Esophagus (tissue), 2 donors: ENCODE results near the gene FBLN2. TPM values are rescaled to one million over a fixed set of nuclear protein-coding genes. Genes with fewer than 3 reads are reported as not detected.
"Not testable (repeated sequence)": the region's sequence is repeated elsewhere in the genome, so short reads cannot be mapped to it uniquely, and the experiment has no call there.

ENCODE experiments used
- H3K27ac ChIP-seq, 2 donors: one replicate each; pipeline ENCODE4 v1.5.1; 2013; ENCODE audit warnings: low read depth in 2 of 2, mild to moderate bottlenecking in 2 of 2, inconsistent platforms in 1 of 2, low read length in 1 of 2, moderate library complexity in 1 of 2
- H3K27me3 ChIP-seq, 2 donors: one replicate each; pipeline ENCODE4 v1.6.1; 2013; ENCODE audit warnings: low read length in 2 of 2, control low read depth in 1 of 2, mild to moderate bottlenecking in 1 of 2; ENCODE audit not compliant: insufficient read depth in 2 of 2, control insufficient read depth in 1 of 2
- H3K36me3 ChIP-seq, 2 donors: one replicate each; pipeline ENCODE4 v1.6.1; 2013; ENCODE audit warnings: low read length in 1 of 2; ENCODE audit not compliant: control insufficient read depth in 2 of 2, insufficient read depth in 2 of 2
- H3K4me1 ChIP-seq, 2 donors: one replicate each; pipeline ENCODE4 v1.6.1; 2013; ENCODE audit warnings: low read length in 1 of 2; ENCODE audit not compliant: control insufficient read depth in 2 of 2, insufficient read depth in 2 of 2
- H3K4me3 ChIP-seq, 2 donors: one replicate each; pipeline ENCODE4 v1.5.1; 2013; ENCODE audit warnings: low read length in 2 of 2, mild to moderate bottlenecking in 2 of 2, low read depth in 1 of 2, moderate library complexity in 1 of 2
- H3K9me3 ChIP-seq, 2 donors: one replicate each; pipeline ENCODE4 v1.6.1; 2013; ENCODE audit warnings: mild to moderate bottlenecking in 2 of 2, low read depth in 1 of 2, low read length in 1 of 2, moderate library complexity in 1 of 2; ENCODE audit not compliant: control insufficient read depth in 2 of 2, insufficient read depth in 1 of 2
- WGBS, 2 donors: extraction: QIAGEN DNeasy Blood & Tissue Kit; methylation state at CpG; one replicate each; pipeline ENCODE4 v1.1.7; 2013; 5-methylcytosine and 5-hydroxymethylcytosine counted together
- polyA plus RNA-seq, 2 donors: library from polyadenylated mRNA; stranded (reverse); fragments of 200-250 nt; gene quantifications; one replicate each; pipeline ENCODE4 v1.2.3, GENCODE V29; 2013
- donor health status: healthy with polysubstance abuse.
- donor health status: Bipolar disorder and iron deficiency.

Gene FBLN2
- polyA plus RNA-seq, 2 donors = 2.7 to 6.0 TPM

DNA sequence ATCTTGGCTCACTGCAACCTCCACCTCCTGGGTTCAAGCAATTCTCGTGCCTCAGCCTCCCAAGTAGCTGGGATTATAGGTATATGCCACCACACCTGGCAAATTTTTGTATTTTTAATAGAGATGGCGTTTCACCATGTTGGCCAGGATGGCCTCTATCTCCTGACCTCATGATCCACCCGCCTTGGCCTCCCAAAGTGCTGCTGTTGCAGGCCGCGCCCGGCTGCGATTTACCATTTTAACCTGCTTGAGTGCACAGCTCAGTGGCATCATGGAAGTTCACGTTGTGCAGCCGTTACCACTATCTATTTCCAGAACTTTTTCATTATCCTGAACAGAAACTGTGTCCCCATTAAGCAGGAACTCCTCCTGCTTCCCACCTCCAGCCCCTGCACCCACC lies 13.5 kb downstream of the FBLN2 start:
- WGBS, 2 donors = 86 to 91% methylated on average over 9 of the region's 9 CpGs
- H3K9me3 ChIP-seq, H3K4me1 ChIP-seq, H3K4me3 ChIP-seq, H3K36me3 ChIP-seq, H3K27ac ChIP-seq, H3K27me3 ChIP-seq: not testable (repeated sequence)

DNA sequence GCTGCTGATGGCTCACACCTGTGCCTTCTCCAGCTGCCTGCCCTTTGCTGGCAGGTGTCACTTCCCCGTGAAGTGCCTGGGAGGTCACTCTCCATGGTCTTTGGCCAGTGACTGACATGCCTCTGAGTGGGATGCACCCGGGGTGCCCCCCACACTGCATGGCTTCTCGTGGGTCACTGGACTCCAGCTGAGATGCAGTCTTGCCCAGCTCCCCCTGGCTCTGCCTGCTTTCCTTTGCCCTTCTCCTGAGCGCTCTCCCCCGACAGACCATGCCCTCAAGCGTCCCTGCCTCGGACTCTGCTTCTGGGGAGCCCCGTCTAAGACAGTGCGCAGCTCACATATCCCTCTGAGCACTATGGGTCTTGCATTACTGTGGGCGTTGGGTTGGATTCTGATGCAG lies 14.4 kb downstream of the FBLN2 start:
- Histone ChIP-seq H3K27me3 (no peaks in the 10 kb centered on the region), H3K4me3 (no peak overlapping the region), H3K9me3 (no peaks in the 10 kb centered on the region), H3K4me1 (peaks cover 0 to 2% of the 10 kb centered on the region in 2 donors), H3K27ac (no peak overlapping the region), H3K36me3 (no peaks in the 10 kb centered on the region)
- WGBS, 2 donors = 89 to 90% methylated on average over 10 of the region's 10 CpGs

DNA sequence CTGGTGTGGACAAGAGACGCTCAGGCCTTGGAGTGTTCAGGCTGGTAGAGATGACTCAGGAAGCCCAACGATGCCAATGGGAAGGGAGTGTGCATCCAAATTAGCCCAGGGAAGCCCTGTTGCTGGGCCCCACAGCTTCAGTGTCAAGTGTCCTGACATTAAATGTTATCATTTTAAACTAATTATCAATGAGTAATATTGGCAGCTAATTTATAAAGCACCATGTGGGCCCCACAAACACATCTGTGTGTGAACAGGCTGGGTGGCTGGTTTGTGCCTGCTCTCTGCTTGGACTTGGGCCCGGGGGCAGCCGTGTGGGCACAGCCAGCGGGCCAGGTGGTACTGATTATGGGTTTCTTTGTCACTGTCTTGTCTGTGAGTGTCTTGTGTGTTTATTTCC lies 15.0 kb downstream of the FBLN2 start:
- H3K9me3 ChIP-seq = no peaks in the 10 kb centered on the region
- peaks cover 0 to 2% of the 10 kb centered on the region in 2 donors for H3K4me1 ChIP-seq
- H3K4me3 ChIP-seq = no peak overlapping the region
- no peak overlapping the region for H3K27ac ChIP-seq
- WGBS, 2 donors = 73 to 79% methylated on average over 5 of the region's 5 CpGs
- no peaks in the 10 kb centered on the region for H3K36me3 ChIP-seq
- no peaks in the 10 kb centered on the region for H3K27me3 ChIP-seq

DNA sequence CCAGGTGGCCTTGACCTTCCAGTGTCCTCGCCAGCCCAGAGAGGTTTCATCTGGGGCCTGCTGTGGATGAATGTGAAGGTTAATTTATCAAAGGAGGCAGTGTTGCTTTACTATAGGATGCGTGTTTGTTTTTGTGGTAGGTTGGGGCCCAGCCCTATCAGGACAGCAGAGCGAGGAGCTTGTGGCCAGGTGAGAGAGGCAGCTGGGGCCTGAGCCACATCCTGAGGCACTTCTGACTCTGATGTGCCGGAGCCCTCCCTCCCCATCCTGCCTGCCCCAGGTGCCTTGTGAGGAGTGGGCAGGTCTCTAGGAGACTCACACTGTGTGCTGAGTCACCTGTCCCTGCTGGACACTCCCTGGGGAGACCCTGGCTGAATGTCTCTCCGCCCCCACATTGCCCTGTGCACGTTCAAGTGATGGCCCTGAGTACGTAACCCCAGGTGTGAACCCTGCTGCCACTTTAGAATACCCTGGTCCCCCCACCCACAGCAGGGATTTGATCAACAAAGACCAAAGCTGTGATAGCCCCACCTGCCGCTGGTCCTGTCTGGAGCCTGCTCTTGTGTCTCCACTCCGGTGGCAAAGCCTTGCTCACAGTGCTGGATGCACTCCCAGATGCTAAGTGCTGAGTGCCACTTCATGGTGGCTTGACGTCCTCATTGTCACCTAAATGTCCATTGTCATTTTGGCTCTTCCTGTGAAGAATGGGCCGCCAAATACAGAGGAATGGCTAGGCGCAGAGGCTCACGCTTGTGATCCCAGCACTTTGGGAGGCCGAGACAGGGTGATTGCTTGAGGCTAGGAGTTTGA lies 16.0 kb downstream of the FBLN2 start:
- 83 to 87% methylated on average over 14 of the region's 14 CpGs for whole genome bisulfite sequencing, 2 donors
- H3K4me1 ChIP-seq = no peaks in the 10 kb centered on the region
- H3K36me3 ChIP-seq = no peaks in the 10 kb centered on the region
- H3K9me3 ChIP-seq = no peaks in the 10 kb centered on the region
- no peak overlapping the region for H3K4me3 ChIP-seq
- H3K27ac ChIP-seq = no peak overlapping the region
- H3K27me3 ChIP-seq = no peaks in the 10 kb centered on the region

DNA sequence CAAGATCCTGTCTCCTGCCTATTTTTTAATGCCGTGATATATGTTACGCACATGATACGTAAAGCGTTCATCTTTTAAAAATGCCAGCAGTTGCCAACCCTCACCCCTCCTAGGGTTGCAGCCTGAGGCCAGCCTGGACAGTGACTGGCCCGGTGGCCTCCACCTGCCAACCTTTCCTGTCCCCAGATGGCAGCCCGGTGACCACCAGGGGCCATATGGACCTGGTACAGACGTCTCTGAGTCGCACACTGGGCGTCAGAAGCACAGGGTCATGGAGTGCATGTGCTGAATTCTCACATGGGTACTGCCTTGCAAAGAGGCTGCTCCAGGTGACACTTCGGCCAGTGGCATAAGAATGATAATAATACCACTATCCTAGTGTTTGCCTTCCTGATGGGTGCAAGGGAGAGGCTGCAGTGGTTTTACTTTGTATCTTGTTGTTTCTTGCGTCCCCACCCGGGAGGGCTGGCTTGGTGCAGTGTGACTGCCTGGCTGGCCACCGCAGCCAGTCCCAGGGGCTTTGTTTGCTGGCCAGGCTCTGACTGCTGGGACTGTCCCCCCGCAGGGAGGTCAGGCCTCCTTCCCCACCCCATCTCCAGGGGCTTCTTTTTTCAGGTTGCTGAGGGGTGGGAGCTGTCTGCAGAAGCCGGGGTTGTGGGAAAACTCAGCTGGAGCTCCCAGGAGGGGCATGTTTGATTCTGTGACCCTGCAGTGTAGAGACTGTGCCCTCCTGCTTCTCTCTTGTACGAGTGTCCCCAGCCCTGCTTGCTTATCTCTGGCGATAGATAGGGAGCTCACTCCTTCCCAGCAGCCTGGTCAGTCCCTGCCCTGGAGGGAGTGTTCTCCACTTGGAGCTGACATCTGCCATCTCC lies 16.9 kb downstream of the FBLN2 start:
- Histone ChIP-seq H3K27me3 (no peaks in the 10 kb centered on the region), H3K36me3 (no peaks in the 10 kb centered on the region), H3K27ac (no peak overlapping the region), H3K4me1 (no peaks in the 10 kb centered on the region), H3K9me3 (no peaks in the 10 kb centered on the region), H3K4me3 (no peak overlapping the region)
- 81 to 83% methylated on average over 17 of the region's 17 CpGs for WGBS, 2 donors

DNA sequence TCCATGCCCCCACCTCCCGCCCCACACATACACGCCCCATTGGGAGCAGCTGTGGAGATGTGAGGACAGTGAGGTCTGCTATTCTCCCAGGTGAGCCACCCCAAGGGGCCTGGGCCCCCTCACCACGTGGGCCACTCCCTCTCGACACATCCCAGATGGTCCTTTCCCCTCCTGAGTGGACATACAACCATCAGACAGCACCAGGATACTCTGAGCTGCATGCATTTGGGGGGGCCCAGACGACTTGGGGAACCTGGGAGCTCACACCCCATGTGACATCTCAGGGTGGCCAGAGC lies 17.5 kb downstream of the FBLN2 start:
- Histone ChIP-seq H3K4me1 (no peaks in the 10 kb centered on the region), H3K27me3 (no peaks in the 10 kb centered on the region), H3K4me3 (no peak overlapping the region), H3K9me3 (no peaks in the 10 kb centered on the region), H3K36me3 (no peaks in the 10 kb centered on the region), H3K27ac (no peak overlapping the region)
- 75 to 76% methylated on average over 5 of the region's 5 CpGs for WGBS, 2 donors

DNA sequence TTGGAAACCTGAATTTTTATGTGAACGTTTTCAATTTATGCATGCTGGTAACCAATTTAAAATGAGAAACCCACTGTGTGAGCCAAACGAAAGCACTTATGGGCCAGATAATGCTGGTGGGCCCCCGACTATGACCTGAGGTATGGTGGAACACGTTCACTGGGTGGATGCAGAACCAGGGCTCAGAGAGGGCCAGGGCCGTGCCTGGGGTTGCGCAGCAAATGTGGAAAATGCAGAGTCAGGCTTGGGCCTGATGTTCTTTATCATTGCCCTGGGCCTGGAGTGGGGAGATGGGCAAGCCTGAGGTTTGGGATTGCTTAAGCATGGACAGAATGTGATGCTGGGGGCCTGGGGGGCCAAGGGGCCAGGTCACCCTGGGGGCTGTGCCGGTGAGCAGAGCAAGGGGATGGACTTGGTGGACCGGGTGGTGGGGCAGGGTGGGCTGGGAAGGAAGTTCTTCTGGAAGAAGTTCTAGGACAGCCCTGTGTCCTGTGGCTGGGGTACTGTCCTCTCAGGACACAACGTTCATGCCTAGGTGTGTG lies 17.9 kb downstream of the FBLN2 start:
- Histone ChIP-seq H3K27me3 (no peaks in the 10 kb centered on the region), H3K4me3 (no peak overlapping the region), H3K36me3 (no peaks in the 10 kb centered on the region), H3K27ac (no peak overlapping the region), H3K9me3 (no peaks in the 10 kb centered on the region), H3K4me1 (no peaks in the 10 kb centered on the region)
- WGBS, 2 donors = 82 to 84% methylated on average over 9 of the region's 9 CpGs

DNA sequence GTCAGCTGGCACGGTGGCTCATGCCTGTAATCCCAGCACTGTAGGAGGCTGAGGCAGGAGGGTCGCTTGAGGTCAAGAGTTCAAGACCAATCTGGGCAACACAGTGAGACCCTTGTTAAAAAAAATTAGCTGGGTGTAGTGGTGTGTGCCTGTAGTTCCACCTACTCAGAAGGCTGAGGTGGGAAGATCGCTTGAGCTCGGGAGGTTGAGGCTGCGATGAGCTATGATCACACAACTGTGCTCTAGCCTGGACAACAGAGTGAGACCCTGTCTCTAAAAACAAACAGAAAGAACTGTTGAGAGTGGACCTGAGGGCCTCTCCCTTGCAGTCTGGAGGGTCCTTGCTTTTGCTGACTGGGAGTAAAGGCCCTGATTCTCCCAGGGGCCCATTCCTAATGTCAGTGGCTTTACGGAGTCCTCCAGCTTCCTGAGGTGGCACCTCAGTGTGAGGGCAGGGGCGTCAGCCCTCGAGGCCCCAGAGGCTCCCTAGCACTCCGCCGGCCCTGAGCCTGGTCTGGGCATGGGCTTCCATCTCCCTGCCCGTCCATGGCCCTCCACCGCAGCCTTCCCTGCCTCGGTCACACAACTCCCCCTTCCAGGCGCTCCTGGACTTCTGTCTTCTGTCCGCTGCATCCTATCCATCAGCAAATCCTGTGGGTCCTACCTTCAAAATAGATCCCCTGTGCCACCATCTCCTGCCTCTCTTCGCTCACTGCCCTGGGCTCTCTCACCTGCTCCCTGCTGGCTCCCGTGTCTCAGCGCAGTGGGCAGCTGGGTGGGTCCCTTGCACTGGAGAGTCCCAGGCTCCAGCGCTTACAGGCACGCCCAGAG lies 19.0 kb downstream of the FBLN2 start:
- WGBS, 2 donors = 83 to 85% methylated on average over 20 of the region's 20 CpGs
- H3K4me1 ChIP-seq = no peaks in the 10 kb centered on the region

DNA sequence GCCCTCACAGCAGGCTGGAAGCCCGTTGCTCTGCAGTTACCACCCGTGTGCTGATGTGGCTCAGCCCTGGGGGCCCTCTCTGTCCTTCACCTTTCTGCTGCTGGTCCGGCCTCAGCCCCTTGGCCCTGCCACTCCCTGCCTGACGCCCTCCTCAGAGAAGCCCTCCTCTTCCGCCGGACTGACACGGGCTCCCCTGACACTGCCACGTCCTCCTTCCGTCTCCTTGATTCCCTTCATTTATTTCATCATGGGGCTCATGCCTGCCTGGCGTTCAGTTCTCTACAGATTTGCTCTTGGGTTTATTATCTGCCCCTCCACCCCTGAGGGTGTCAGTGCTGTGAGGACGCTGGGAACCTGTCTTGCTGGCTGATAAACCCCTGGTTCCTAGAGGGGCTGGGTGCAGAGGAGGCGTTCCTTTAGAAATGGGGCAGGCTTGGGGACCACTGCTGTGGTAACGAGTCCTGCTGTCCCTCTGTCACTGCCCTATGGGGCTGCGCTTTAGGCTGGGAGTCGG lies 19.6 kb downstream of the FBLN2 start:
- WGBS, 2 donors = 79 to 84% methylated on average over 15 of the region's 15 CpGs
- H3K4me3 ChIP-seq = no peak overlapping the region
- no peaks in the 10 kb centered on the region for H3K9me3 ChIP-seq
- no peaks in the 10 kb centered on the region for H3K27me3 ChIP-seq
- H3K36me3 ChIP-seq = no peaks in the 10 kb centered on the region
- no peaks in the 10 kb centered on the region for H3K4me1 ChIP-seq
- H3K27ac ChIP-seq = no peak overlapping the region

More for the DNA sequence above, 19.0 kb downstream of the FBLN2 start:
- no peak overlapping the region for H3K4me3 ChIP-seq
- H3K27ac ChIP-seq = no peak overlapping the region
- H3K36me3 ChIP-seq = no peaks in the 10 kb centered on the region
- H3K27me3 ChIP-seq = no peaks in the 10 kb centered on the region
- H3K9me3 ChIP-seq = no peaks in the 10 kb centered on the region
